HG03139 (cell line): ENCODE measurements around the gene ABCA8.
"Not testable (repeated sequence)": the region's sequence is repeated elsewhere in the genome, so short reads cannot be mapped to it uniquely, and the experiment has no call there.

ENCODE experiments used
- ATAC-seq: cut with Tn5 transposase; IDR thresholded peaks from one replicate; pipeline ENCODE4 v1.9.1; 2021; ENCODE audit not compliant: unreplicated experiment

Gene ABCA8

GRCh38 chr17:68831170-68831569, 124.0 kb downstream of the ABCA8 start:
- no peak for ATAC-seq

- ATAC-seq = no peak
Measured at GRCh38 chr17:68830313-68830712, 124.9 kb downstream of the ABCA8 start.

- no peak for ATAC-seq
Measured at GRCh38 chr17:68829211-68829610, 126.0 kb downstream of the ABCA8 start.

- ATAC-seq = no peak
Measured at GRCh38 chr17:68824707-68825106, 130.5 kb downstream of the ABCA8 start.

- ATAC-seq = not testable (repeated sequence)
Measured at GRCh38 chr17:68824185-68824584, 131.0 kb downstream of the ABCA8 start.

- ATAC-seq = no peak
Measured at GRCh38 chr17:68822719-68823289, 132.4 kb downstream of the ABCA8 start.

GRCh38 chr17:68821860-68822696, 133.1 kb downstream of the ABCA8 start:
- ATAC-seq = no peak

GRCh38 chr17:68820825-68821481, 134.2 kb downstream of the ABCA8 start:
- ATAC-seq = no peak

GRCh38 chr17:68820476-68820824, 134.7 kb downstream of the ABCA8 start:
- ATAC-seq = no peak

GRCh38 chr17:68819465-68819864, 135.7 kb downstream of the ABCA8 start:
- ATAC-seq = no peak
